GM10266 (cell line): ENCODE data around the gene TGFBR1.

Source experiments
- DNase-seq: peaks from one replicate; pipeline ENCODE4 v3.0.0; 2012; ENCODE audit errors: extremely low spot score
- TF ChIP-seq, protein P1 (sequence below): IDR thresholded peaks from 2 replicates; pipeline ENCODE4 v1.5.1; 2012; ENCODE audit warnings: mild to moderate bottlenecking, low read depth; ENCODE audit not compliant: control insufficient read depth, insufficient read depth; ENCODE audit errors: missing control alignments

Gene TGFBR1

DNA sequence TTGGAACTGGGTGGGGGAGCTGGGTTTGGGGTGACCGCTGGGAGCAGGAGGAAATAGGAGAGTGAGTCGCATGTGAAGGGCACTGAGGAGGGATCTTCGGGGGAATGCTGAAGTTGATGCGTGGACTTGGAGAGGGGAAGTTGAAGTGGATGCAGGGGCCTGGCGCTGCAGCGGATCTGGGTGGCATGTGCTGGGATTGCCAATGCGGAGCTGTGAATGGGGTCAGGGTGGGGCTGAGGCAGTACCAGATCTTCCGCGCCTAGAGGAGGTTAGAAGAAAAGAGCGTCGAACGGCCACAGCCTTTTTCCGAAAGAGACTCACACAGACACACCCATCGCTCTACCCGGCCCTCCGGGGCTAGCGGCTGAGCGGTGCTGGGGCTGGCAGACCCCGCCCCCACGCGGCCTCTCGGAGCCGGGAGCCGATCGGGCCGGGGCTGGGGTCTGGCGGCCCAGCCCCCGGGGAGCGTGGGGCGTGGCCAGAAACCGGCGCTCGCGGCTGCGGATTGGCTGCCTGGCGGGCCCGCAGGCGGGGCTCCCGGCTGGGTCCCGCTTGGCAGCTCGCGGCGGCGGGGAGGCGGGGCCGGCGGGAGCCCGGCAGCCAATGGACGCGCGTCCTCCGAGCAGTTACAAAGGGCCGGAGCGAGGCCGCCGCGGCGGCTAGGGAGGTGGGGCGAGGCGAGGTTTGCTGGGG lies at the start of gene TGFBR1:
Gene TGFBR1 (plus strand): TSS at position 655 of the 693 bp plus-strand sequence. CDS start 93 bp downstream, outside the sequence.
- peak; percentile 99 for DNase-seq
- TF ChIP-seq, protein P1, sequence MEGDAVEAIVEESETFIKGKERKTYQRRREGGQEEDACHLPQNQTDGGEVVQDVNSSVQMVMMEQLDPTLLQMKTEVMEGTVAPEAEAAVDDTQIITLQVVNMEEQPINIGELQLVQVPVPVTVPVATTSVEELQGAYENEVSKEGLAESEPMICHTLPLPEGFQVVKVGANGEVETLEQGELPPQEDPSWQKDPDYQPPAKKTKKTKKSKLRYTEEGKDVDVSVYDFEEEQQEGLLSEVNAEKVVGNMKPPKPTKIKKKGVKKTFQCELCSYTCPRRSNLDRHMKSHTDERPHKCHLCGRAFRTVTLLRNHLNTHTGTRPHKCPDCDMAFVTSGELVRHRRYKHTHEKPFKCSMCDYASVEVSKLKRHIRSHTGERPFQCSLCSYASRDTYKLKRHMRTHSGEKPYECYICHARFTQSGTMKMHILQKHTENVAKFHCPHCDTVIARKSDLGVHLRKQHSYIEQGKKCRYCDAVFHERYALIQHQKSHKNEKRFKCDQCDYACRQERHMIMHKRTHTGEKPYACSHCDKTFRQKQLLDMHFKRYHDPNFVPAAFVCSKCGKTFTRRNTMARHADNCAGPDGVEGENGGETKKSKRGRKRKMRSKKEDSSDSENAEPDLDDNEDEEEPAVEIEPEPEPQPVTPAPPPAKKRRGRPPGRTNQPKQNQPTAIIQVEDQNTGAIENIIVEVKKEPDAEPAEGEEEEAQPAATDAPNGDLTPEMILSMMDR: no peak

GRCh38 chr9:99055384-99055783 lies 49.5 kb upstream of the TGFBR1 start:
- TF ChIP-seq, protein P1: no peak
- no peak for DNase-seq

GRCh38 chr9:99056186-99056585 lies 48.7 kb upstream of the TGFBR1 start:
- DNase-seq: no peak
- TF ChIP-seq, protein P1: no peak

DNA sequence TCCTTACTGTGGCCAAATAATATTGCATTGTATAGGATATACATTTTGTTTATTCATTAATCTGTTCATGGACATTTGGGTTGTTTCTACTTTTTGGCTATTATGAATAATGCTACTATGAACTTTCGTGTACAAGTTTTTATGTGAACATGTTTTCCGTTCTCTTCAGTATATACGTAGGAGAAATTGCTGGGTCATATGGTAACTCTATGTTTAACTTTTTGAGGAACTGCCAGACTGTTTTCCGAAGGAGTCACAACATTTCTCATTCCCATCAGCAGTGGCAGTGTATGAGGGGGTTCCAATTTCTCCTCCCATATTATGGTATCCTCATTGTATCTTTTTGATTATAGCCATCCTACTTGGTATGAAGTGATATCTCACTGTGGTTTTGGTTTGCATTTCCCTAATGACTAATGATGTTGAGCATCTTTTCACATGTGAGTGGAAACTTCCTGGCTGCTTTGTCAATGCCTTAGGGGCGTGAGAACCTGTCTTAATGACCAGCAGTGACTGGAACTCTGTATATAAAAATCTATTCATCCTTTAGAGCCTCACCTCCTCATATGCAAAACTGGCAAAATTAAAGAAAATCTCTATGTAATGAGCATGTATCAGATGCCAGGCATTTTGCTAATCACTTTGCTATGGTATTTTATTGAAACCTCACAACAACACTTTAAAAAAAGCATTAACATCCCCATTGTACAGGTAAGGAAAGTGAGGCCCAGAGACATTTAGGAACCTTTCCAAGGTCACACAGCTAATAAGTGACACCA lies 47.8 kb upstream of the TGFBR1 start:
- TF ChIP-seq, protein P1: no peak
- no peak for DNase-seq

DNA sequence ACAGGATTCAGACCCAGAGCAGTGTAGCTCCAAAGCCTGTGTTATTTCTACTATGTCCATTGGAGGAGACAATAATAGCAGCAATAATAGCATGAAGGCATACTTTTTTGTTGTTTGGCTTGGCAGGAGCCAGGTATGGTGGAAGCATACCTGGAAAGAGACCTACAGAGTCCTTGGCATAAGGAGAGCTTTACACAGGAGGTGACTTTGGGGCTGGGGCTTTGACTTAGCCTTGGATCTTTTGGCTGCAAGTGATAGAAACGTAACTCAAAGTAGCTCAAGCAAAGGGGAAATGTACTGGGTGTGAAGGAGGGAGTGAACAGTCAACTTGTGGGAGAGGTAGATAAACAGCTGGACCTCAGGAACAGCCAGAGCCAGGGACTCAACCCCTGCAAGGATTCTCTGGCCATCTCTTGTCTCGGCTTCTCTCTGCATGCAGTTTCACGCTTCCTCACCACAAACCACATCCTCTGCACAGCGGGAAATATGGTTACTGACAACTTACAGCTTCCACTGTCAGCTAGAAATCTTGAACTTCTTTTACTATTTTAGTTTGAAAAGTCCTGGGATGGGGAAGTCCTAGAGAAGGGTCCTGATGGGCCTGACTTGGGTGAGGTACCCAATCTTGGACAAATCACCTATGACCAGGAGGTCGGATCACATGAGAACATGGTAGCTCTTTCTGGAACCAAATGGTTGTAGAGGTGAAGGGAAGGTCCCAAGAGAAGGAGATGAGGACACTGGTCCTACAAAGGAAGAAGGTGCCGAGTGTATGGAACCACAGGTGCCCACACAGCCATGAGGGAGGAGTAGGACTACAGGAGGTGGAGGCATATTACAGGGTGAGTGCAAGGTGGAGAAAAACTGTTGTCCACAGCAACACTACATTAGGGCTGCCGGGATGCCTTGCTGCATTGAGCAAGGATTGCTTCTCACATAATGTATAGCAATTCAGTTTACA lies 47.0 kb upstream of the TGFBR1 start:
- peak; percentile 47 for DNase-seq
- TF ChIP-seq, protein P1: no peak

DNA sequence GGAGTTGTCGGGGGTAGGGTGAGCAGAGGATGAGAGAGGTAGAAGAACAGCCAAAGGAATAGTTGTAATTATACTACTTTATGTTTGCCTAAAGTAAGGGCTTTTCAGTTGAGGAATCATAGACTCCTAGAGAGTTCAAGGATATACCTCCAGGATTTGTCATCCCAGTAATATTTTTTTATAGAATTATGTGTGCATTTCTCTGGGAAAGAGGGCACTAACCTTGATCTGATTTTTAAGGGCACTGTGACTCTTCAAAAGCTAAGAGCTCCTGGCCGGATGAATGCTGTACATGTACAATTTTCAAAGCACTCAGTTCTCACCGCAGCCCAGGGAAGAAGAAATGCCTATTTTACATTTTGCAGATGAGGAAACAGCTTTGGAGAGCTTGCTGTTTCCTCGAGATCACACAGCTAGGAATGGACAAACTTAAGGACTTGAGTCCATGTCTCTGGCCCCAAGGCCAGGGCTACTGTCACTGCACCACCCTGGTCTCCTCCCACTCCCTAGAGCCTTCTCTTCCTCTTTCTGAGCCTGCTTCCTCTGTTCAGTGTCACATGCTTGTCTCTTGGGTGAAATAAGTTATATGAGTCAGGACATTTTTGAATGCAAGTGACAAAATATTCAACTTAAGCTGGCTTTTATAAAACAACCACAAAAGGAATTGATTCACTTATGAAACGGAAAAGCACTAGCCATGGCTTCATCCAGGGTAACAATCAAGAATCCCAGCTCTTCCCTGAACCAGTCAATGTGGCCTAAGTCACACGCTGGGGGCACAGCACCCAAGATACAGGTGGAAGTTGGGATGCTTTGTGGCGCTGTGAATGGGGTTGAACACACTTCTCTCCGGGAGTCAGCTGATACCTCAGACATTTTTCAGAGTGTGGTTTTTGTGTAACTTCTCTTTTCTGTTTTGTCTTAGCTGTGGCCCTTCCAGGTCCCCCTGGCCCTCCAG lies 45.7 kb upstream of the TGFBR1 start:
- peak; percentile 53 for DNase-seq
- TF ChIP-seq, protein P1: no peak
